Measurements from ENCODE around the gene GAL.

Gene GAL

GRCh38 chr11:68714060-68714856, 29.9 kb downstream of the GAL start:
- DNase-seq = no peak

- no peak for DNase-seq
Observed at GRCh38 chr11:68715456-68716122, 31.2 kb downstream of the GAL start.

- no peak for DNase-seq
Observed at GRCh38 chr11:68721075-68721474, 36.7 kb downstream of the GAL start.

GRCh38 chr11:68722143-68722542, 37.8 kb downstream of the GAL start:
- no peak for DNase-seq

- DNase-seq = no peak
Observed at GRCh38 chr11:68724293-68724692, 39.9 kb downstream of the GAL start.

- no peak for DNase-seq
Observed at GRCh38 chr11:68727783-68728182, 43.4 kb downstream of the GAL start.

GRCh38 chr11:68734111-68734510, 49.8 kb downstream of the GAL start:
- DNase-seq = no peak

- no peak for DNase-seq
Observed at GRCh38 chr11:68735125-68735524, 50.8 kb downstream of the GAL start.

- DNase-seq = no peak
Observed at GRCh38 chr11:68735646-68736045, 51.3 kb downstream of the GAL start.

Data from activated CD8-positive, alpha-beta memory T cell treated with anti-CD3 and anti-CD28 coated beads, Interleukin-2, amount 50 U/mL, for 48 hours (primary cell).